Heart left ventricle (tissue), 13 donors: ENCODE results near the gene ACAP2.
A peak's percentile ranks its signal among the peaks of the same experiment; 100 is the strongest.

Experiments used
- CTCF ChIP-seq, 12 donors: fragments of 200-600 bp; sonication (generic) in 4 of 12; IDR thresholded peaks; one replicate each; pipeline versions ENCODE4 v1.5.0 to v1.8.0; 2018 to 2022; ENCODE audit warnings: antibody characterized with exemption in 12 of 12, mild to moderate bottlenecking in 5 of 12
- POLR2A ChIP-seq, 2 donors: fragments of 450-650 bp; IDR thresholded peaks; one replicate each; pipeline ENCODE4 v1.6.1; 2017; ENCODE audit warnings: antibody characterized with exemption in 2 of 2, mild to moderate bottlenecking in 2 of 2, moderate library complexity in 2 of 2
- donor health status: ischemic (EF 13 %, LVEDD 7.1; RV severe dilation, severe dysfunction).
- donor health status: DM: no; HTN: yes; CAD: no.
- donor health status: DM: no; HTN: no; CAD: no.
- donor health status: ischemic (EF 25% LVEDD 6.9; RV normal size, moderate dysfunction).
- donor health status: ischemic (EF 25% LVEDD 5.7; RV mildly dilated, moderate dysfunction).
- donor health status: ischemic (EF 35%, LVEDD 5.7; RV mildly dilated, moderate dysfunction).
- donor health status: nonischemic (EF 11% LVEDD 7.7; RV severe dilation, severe dysfunction).
- donor health status: DM: yes; HTN: yes; CAD: no.
- donor health status: PGD.
- donor health status: ischemic (EF 29% LVEDD 5.4; RV normal size, mild dysfunction).
- donor health status: nonischemic (EF 23%, LVEDD 6.1; RV moderate dilation, normal function).

GRCh38 chr3:195260280-195260905 is 182.4 kb downstream of the ACAP2 start:
- TF ChIP-seq CTCF (IDR thresholded peaks at IDR 0.05) (peak in 4 of 12 donors; percentile 11 to 24 (median 18)), POLR2A (IDR thresholded peaks at IDR 0.05) (no peak)
